GM18873 (cell line): Measurements from ENCODE around the gene SLITRK2.

Source experiments
- ATAC-seq: cut with Tn5 transposase; IDR thresholded peaks from one replicate; pipeline ENCODE4 v1.9.1; 2021; ENCODE audit warnings: mild to moderate bottlenecking, moderate library complexity, moderate number of reproducible peaks; ENCODE audit not compliant: unreplicated experiment, low FRiP score

SLITRK2 gene

GRCh38 chrX:145848448-145848847 lies 30.8 kb downstream of the SLITRK2 start:
- ATAC-seq: no peak

- ATAC-seq: no peak
Observed at GRCh38 chrX:145848857-145849256, 31.2 kb downstream of the SLITRK2 start.

GRCh38 chrX:145853181-145853580 lies 35.6 kb downstream of the SLITRK2 start:
- no peak for ATAC-seq

GRCh38 chrX:145856181-145856580 lies 38.6 kb downstream of the SLITRK2 start:
- no peak for ATAC-seq

GRCh38 chrX:145861818-145862217 lies 44.2 kb downstream of the SLITRK2 start:
- ATAC-seq: no peak

- ATAC-seq: no peak
Observed at GRCh38 chrX:145865082-145865481, 47.5 kb downstream of the SLITRK2 start.
